ENCODE results near the gene PAX2.

- peak; percentile 9 for TF ChIP-seq CTCF (conservative IDR thresholded peaks at IDR 0.05)
- no peak for TF ChIP-seq ZFX (IDR thresholded peaks at IDR 0.05)
Observed at GRCh38 chr10:100827819-100828737, 82.7 kb downstream of the PAX2 start.
